COLO829 (cell line): Measurements from ENCODE around the gene TICAM2.

Source experiments
- DNase-seq: peaks from one replicate; pipeline ENCODE4 v3.0.0; 2012; ENCODE audit warnings: low spot score

TICAM2 gene

GRCh38 chr5:115607935-115608334 is 5.7 kb upstream of the TICAM2 start:
- DNase-seq: no peak

GRCh38 chr5:115605436-115605835 is 3.2 kb upstream of the TICAM2 start:
- no peak for DNase-seq

GRCh38 chr5:115602591-115603125 is 379 bp upstream of the TICAM2 start:
- no peak for DNase-seq

- DNase-seq: no peak
Measured at GRCh38 chr5:115600766-115601165, 1.5 kb downstream of the TICAM2 start.

- no peak for DNase-seq
Measured at GRCh38 chr5:115599924-115600323, 2.4 kb downstream of the TICAM2 start.

GRCh38 chr5:115599502-115599901 is 2.8 kb downstream of the TICAM2 start:
- DNase-seq: no peak

- no peak for DNase-seq
Measured at GRCh38 chr5:115594128-115595047, 7.9 kb downstream of the TICAM2 start.

GRCh38 chr5:115589043-115589442 is 13.2 kb downstream of the TICAM2 start:
- no peak for DNase-seq

- no peak for DNase-seq
Measured at GRCh38 chr5:115588640-115589039, 13.6 kb downstream of the TICAM2 start.

- no peak for DNase-seq
Measured at GRCh38 chr5:115586525-115587146, 15.6 kb downstream of the TICAM2 start.

GRCh38 chr5:115585265-115585664 is 17.0 kb downstream of the TICAM2 start:
- DNase-seq: no peak

- DNase-seq: no peak
Measured at GRCh38 chr5:115584501-115584900, 17.8 kb downstream of the TICAM2 start.

GRCh38 chr5:115583474-115583873 is 18.8 kb downstream of the TICAM2 start:
- no peak for DNase-seq

GRCh38 chr5:115580941-115581340 is 21.3 kb downstream of the TICAM2 start:
- no peak for DNase-seq

- DNase-seq: peak; percentile 51
Measured at GRCh38 chr5:115579747-115580173, 22.5 kb downstream of the TICAM2 start.

- peak; percentile 48 for DNase-seq
Measured at GRCh38 chr5:115579216-115579615, 23.1 kb downstream of the TICAM2 start.

GRCh38 chr5:115578657-115579056 is 23.6 kb downstream of the TICAM2 start:
- no peak for DNase-seq

GRCh38 chr5:115577741-115578140 is 24.5 kb downstream of the TICAM2 start:
- no peak for DNase-seq

- DNase-seq: no peak
Measured at GRCh38 chr5:115577329-115577728, 24.9 kb downstream of the TICAM2 start.

GRCh38 chr5:115575167-115576070 is 26.9 kb downstream of the TICAM2 start:
- peak; percentile 22 for DNase-seq

GRCh38 chr5:115573133-115573532 is 29.1 kb downstream of the TICAM2 start:
- no peak for DNase-seq

- DNase-seq: peak; percentile 63
Measured at GRCh38 chr5:115571441-115571878, 30.8 kb downstream of the TICAM2 start.
